ENCODE measurements around the gene PSTPIP1. TPM values are rescaled to one million over a fixed set of nuclear protein-coding genes. Genes with fewer than 3 reads are reported as not detected.
A peak's percentile ranks its signal among the peaks of the same experiment; 100 is the strongest.

The PSTPIP1 gene
- total and polyA plus RNA-seq, 4 experiments from 2014 or later: 62.4 to 233 (median 144) TPM

DNA sequence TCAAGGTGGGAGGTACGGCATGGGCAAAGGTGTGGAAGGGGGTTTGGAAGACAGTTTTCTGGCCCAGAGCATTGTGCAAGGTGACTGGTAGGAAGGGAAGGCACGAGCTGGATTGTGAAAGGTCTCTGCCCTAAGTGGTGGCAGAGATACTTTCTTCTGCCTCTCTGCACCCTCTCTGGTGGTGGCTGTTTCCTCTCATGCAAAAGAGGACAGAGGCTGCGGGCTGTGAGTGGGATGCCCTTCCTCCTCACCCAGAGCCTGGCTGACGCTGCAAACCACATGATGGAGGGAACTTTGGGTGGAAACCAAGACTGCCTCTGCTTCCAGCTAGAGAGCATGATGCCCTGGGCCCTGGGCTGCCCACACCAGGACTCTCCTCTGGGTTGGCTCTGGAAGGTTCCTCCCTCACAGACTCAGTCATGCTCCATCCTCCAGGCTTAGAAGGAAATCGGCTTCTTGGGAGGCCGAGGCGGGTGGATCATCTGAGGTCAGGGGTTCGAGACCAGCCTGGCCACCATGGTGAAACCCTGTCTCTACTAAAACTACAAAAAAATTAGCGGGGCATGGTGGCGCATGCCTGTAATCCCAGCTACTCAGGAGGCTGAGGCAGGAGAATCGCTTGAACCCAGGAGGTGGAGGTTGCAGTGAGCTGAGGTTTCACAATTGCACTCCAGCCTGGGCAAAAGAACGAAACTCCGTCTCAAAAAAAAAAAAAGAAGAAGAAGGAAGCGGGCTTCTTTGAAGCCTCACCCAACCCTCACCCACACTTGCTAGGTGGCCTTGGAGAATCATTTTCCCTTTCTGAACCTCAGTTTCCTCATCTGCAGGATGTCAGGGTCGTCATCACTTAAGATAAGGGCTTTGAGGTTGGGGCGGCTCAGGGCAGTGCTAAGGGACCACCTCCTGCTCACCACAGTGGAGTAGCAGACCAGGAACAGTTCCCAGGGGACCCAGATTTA is 8.3 kb downstream of the PSTPIP1 start:
- H3K4me3 Mint-ChIP-seq: peak overlapping the region; percentile 69 to 85 (median 80)
- peak overlapping the region; percentile 92 to 96 (median 94) for H3K27ac Mint-ChIP-seq

DNA sequence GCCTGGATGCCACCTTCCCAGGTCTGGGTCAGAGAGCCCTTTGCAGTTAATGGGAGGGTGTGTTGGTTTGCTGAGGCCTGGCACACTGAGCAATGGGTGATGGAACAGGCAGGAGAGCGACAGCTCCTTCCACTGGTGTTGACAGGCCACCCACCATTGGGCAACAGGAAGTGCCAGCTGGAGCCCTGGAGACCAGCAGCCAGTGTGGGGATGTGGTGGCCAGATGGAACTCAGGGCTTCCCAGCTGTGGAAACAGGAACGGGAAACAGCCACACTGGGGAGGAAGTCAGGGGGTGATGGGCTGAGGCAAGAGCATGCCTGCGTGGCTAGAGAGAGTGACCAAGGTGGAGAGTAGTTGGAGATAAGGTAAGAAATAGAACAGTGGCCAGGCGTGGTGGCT is 9.3 kb downstream of the PSTPIP1 start:
- no peaks in the 10 kb centered on the region for H3K27me3 ChIP-seq (ENCODE audit: insufficient read depth, low read length)
- H3K27ac ChIP-seq (ENCODE audit: low read depth, low read length): peak overlapping the region; percentile 68
- H3K4me3 ChIP-seq (ENCODE audit: low read length in 2 of 2): no peak overlapping the region
- intact Hi-C loops (cut with micrococcal nuclease): no loop called here
- peaks cover 8 to 55% of the 10 kb centered on the region in 2 donors for H3K36me3 Mint-ChIP-seq
- peak overlapping the region; percentile 92 to 96 (median 94) for H3K27ac Mint-ChIP-seq
- DNase-seq: no peak
- peak overlapping the region in 7 of 8 donors; percentile 69 to 85 (median 81) for H3K4me3 Mint-ChIP-seq
- POLR2A ChIA-PET (ENCODE audit: partially characterized antibody): interaction anchor here (0.7 to 6.3 kb wide), 4 partner anchors 8 to 20 kb away, joined by 3 to 86 read pairs (median 22); partner anchors contain the start of gene PSTPIP1
- H3K36me3 ChIP-seq (ENCODE audit: insufficient read depth, low read length): peaks cover 20% of the 10 kb centered on the region
- no peaks in the 10 kb centered on the region for H3K9me3 ChIP-seq (ENCODE audit: control insufficient read depth in 1 of 2, low read length in 2 of 2)
- CTCF ChIA-PET (ENCODE audit: partially characterized antibody): interaction anchor here (1.0 to 2.8 kb wide), 3 partner anchors 9 to 539 kb away, joined by 3 to 10 read pairs (median 4); no protein-coding TSS in a partner anchor
- H3K27me3 Mint-ChIP-seq: no peaks in the 10 kb centered on the region
- peaks cover 98% of the 10 kb centered on the region for H3K4me1 ChIP-seq (ENCODE audit: insufficient read depth, low read length)
- H3K9me3 Mint-ChIP-seq: no peaks in the 10 kb centered on the region
- H3K4me1 Mint-ChIP-seq: peaks cover 48 to 95% (median 77%) of the 10 kb centered on the region in 4 donors

More for the DNA sequence above, 8.3 kb downstream of the PSTPIP1 start:
- no peaks in the 10 kb centered on the region for H3K9me3 Mint-ChIP-seq
- H3K36me3 ChIP-seq (ENCODE audit: insufficient read depth, low read length): peaks cover 20% of the 10 kb centered on the region
- H3K4me1 ChIP-seq (ENCODE audit: insufficient read depth, low read length): peaks cover 98% of the 10 kb centered on the region
- no peaks in the 10 kb centered on the region for H3K9me3 ChIP-seq (ENCODE audit: control insufficient read depth in 1 of 2, low read length in 2 of 2)
- peak overlapping the region in 1 of 2 donors; percentile 33 for H3K4me3 ChIP-seq (ENCODE audit: low read length in 2 of 2)
- intact Hi-C loops (cut with micrococcal nuclease): loop anchor here (1.0 kb wide), 2 partner anchors 8 to 10 kb away; partner anchors contain the start of gene PSTPIP1
- H3K27ac ChIP-seq (ENCODE audit: low read depth, low read length): peak overlapping the region; percentile 68
- peaks cover 53 to 96% (median 80%) of the 10 kb centered on the region in 4 donors for H3K4me1 Mint-ChIP-seq
- DNase-seq: peak; percentile 71 to 88 (median 76)
- ChIA-PET CTCF (ENCODE audit: partially characterized antibody) (interaction anchor here (0.8 to 2.8 kb wide), 5 partner anchors 10 to 540 kb away, joined by 3 to 10 read pairs (median 4); no protein-coding TSS in a partner anchor), POLR2A (ENCODE audit: partially characterized antibody) (interaction anchor here (0.8 to 6.3 kb wide), 12 partner anchors 7 to 99 kb away, joined by 3 to 86 read pairs (median 5); partner anchors contain the start of gene PSTPIP1)
- H3K36me3 Mint-ChIP-seq: peaks cover 11 to 58% of the 10 kb centered on the region in 2 donors
- no peaks in the 10 kb centered on the region for H3K27me3 Mint-ChIP-seq
- H3K27me3 ChIP-seq (ENCODE audit: insufficient read depth, low read length): no peaks in the 10 kb centered on the region

DNA sequence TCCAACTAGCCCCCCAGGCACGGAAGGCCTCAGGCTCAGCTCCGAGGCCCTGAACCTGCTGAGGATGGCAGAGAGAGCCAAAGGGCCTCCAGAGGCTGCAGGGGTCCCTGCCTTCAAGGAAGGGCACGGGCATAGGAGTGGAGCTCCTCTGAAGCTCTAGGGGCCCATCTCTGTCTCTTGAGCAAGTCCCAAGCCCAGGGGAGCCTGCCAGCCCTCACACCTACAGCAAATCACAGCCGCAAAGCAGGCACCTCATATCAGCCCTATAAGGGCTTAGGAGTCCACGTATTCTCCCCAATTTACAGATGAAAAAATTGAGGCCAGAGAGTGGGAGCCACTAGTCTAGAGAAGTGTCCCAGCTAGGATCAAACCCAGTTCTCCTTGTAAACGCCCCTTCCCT is 14.2 kb downstream of the PSTPIP1 start:
- Histone ChIP-seq H3K27ac (ENCODE audit: low read depth, low read length) (peak overlapping the region; percentile 18), H3K4me1 (ENCODE audit: insufficient read depth, low read length) (peaks cover 97% of the 10 kb centered on the region), H3K4me3 (ENCODE audit: low read length in 2 of 2) (no peak overlapping the region), H3K9me3 (ENCODE audit: control insufficient read depth in 1 of 2, low read length in 2 of 2) (no peaks in the 10 kb centered on the region), H3K36me3 (ENCODE audit: insufficient read depth, low read length) (peaks cover 15% of the 10 kb centered on the region), H3K27me3 (ENCODE audit: insufficient read depth, low read length) (no peaks in the 10 kb centered on the region)
- Mint-ChIP-seq H3K36me3 (peaks cover 7 to 57% of the 10 kb centered on the region in 2 donors), H3K4me3 (peak overlapping the region in 2 of 8 donors; percentile 35 to 41), H3K9me3 (no peaks in the 10 kb centered on the region), H3K27me3 (peaks cover 0 to 2% of the 10 kb centered on the region in 2 donors), H3K4me1 (peaks cover 62 to 95% (median 79%) of the 10 kb centered on the region in 4 donors), H3K27ac (peak overlapping the region; percentile 14 to 100 (median 82))
- POLR2A ChIA-PET (ENCODE audit: partially characterized antibody): interaction anchor here (1.9 to 17.8 kb wide), 2 partner anchors 12 to 78 kb away, joined by 6 to 472 read pairs; partner anchors contain the start of genes PSTPIP1 and RCN2
- intact Hi-C loops (cut with micrococcal nuclease): no loop called here
- CTCF ChIA-PET (ENCODE audit: partially characterized antibody): interaction anchor here (0.7 to 3.3 kb wide), 2 partner anchors 15 to 21 kb away, joined by 3 to 10 read pairs; no protein-coding TSS in a partner anchor
- DNase-seq: no peak

DNA sequence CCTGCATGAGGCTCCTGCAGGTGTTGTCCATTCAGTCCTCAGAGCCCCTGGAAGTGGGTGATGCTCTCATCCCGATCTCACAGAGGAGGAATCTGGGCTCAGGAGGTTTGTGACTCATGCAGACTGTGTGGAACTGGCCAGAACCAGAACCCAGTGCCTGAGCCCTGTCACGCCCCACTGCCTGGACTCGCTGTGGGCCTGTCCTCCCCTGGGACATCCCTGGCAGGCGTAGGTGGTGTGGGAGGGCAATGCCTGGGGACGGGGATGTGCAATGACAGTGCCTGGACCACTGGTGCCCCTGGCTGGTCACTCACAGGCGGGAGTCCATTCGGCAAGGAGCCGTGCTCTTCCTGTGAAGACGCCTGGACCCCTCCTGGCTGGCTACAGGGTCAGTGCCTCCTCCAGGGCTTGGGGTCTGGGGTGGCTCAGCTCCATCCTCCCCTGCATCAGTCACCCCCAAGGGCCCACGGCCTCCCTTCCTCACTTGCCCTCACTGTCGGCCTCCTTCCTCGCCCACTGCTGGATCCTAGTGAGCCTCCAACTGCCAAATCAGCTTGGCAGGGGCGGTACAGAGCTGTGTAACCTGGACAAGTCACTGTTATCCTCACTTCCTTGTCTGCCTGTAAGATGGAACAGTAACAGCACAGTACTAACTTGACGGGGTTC is 14.9 kb downstream of the PSTPIP1 start:
- H3K4me1 ChIP-seq (ENCODE audit: insufficient read depth, low read length): peaks cover 97% of the 10 kb centered on the region
- ChIA-PET CTCF (ENCODE audit: partially characterized antibody) (interaction anchor here (0.7 to 3.3 kb wide), 2 partner anchors 14 to 21 kb away, joined by 3 to 10 read pairs; no protein-coding TSS in a partner anchor), POLR2A (ENCODE audit: partially characterized antibody) (interaction anchor here (1.9 to 17.8 kb wide), 2 partner anchors 12 to 79 kb away, joined by 6 to 472 read pairs; partner anchors contain the start of genes PSTPIP1 and RCN2)
- peak overlapping the region in 5 of 8 donors; percentile 36 to 74 (median 62) for H3K4me3 Mint-ChIP-seq
- H3K27me3 ChIP-seq (ENCODE audit: insufficient read depth, low read length): no peaks in the 10 kb centered on the region
- no peak overlapping the region for H3K4me3 ChIP-seq (ENCODE audit: low read length in 2 of 2)
- peak overlapping the region; percentile 85 to 100 (median 88) for H3K27ac Mint-ChIP-seq
- peaks cover 0 to 2% of the 10 kb centered on the region in 2 donors for H3K27me3 Mint-ChIP-seq
- H3K27ac ChIP-seq (ENCODE audit: low read depth, low read length): peak overlapping the region; percentile 18
- peaks cover 15% of the 10 kb centered on the region for H3K36me3 ChIP-seq (ENCODE audit: insufficient read depth, low read length)
- no peaks in the 10 kb centered on the region for H3K9me3 Mint-ChIP-seq
- H3K9me3 ChIP-seq (ENCODE audit: control insufficient read depth in 1 of 2, low read length in 2 of 2): no peaks in the 10 kb centered on the region
- DNase-seq: peak in 1 of 5 donors; percentile 30
- intact Hi-C loops (cut with micrococcal nuclease): loop anchor here (10.0 kb wide), 1 partner anchor 415 kb away; the partner anchor contains the start of genes HMG20A and PEAK1
- H3K4me1 Mint-ChIP-seq: peaks cover 59 to 95% (median 79%) of the 10 kb centered on the region in 4 donors
- H3K36me3 Mint-ChIP-seq: peaks cover 6 to 56% of the 10 kb centered on the region in 2 donors

DNA sequence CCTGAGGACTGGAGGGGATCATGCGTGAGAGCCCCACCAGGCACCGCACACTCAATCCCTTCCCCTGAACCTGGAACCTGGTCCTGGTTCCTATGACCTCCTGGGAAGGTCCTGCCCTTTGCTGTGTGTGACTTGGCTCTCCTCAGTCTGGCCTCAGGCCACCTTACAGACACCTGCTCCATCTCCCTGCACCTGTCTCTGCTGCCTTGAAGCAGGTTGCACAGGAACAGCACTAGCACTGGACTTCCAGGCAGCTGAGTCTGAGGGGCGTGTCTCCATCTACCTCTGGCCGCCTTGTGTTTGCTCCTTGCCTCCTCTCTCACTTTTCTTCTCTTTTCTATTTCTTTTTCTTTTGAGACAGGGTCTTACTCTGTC is 15.4 kb downstream of the PSTPIP1 start:
- POLR2A ChIA-PET (ENCODE audit: partially characterized antibody): interaction anchor here (1.9 to 17.8 kb wide), 2 partner anchors 13 to 79 kb away, joined by 6 to 472 read pairs; partner anchors contain the start of genes PSTPIP1 and RCN2
- Histone ChIP-seq H3K27ac (ENCODE audit: low read depth, low read length) (peak overlapping the region; percentile 18), H3K4me1 (ENCODE audit: insufficient read depth, low read length) (peaks cover 97% of the 10 kb centered on the region), H3K36me3 (ENCODE audit: insufficient read depth, low read length) (peaks cover 15% of the 10 kb centered on the region), H3K9me3 (ENCODE audit: control insufficient read depth in 1 of 2, low read length in 2 of 2) (no peaks in the 10 kb centered on the region), H3K4me3 (ENCODE audit: low read length in 2 of 2) (no peak overlapping the region), H3K27me3 (ENCODE audit: insufficient read depth, low read length) (no peaks in the 10 kb centered on the region)
- H3K27me3 Mint-ChIP-seq: peaks cover 0 to 2% of the 10 kb centered on the region in 2 donors
- peak in 1 of 5 donors; percentile 15 for DNase-seq
- CTCF ChIA-PET (ENCODE audit: partially characterized antibody): interaction anchor here (3.3 kb wide), 1 partner anchor 22 kb away, joined by 10 read pairs; no protein-coding TSS in a partner anchor
- peaks cover 60 to 96% (median 81%) of the 10 kb centered on the region in 4 donors for H3K4me1 Mint-ChIP-seq
- no peaks in the 10 kb centered on the region for H3K9me3 Mint-ChIP-seq
- intact Hi-C loops (cut with micrococcal nuclease): loop anchor here (10.0 kb wide), 1 partner anchor 415 kb away; the partner anchor contains the start of genes HMG20A and PEAK1
- peak overlapping the region in 6 of 8 donors; percentile 26 to 74 (median 51) for H3K4me3 Mint-ChIP-seq
- peak overlapping the region; percentile 85 to 100 (median 89) for H3K27ac Mint-ChIP-seq
- peaks cover 6 to 58% of the 10 kb centered on the region in 2 donors for H3K36me3 Mint-ChIP-seq

DNA sequence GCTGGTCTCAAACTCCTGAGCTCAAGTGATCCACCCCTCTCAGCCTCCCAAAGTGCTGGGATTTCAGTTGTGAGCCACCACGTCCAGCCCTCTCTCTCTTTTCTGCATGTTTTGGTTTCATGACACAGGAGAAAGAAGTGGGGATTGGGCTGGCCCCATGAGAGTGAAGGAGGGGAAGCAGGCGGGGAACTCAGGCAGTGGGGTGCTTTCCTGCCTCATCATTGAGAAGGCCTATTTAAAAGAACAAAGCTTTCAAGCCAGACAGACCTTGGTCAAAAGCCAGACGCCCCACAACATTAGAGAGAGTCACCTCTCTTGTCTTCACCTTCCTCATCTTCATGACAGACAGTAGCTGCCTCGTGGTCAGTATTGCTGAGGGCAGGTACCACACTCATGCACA is 15.9 kb downstream of the PSTPIP1 start:
- H3K4me3 ChIP-seq (ENCODE audit: low read length in 2 of 2): no peak overlapping the region
- H3K9me3 Mint-ChIP-seq: no peaks in the 10 kb centered on the region
- H3K4me3 Mint-ChIP-seq: peak overlapping the region in 5 of 8 donors; percentile 26 to 74 (median 38)
- H3K36me3 Mint-ChIP-seq: peaks cover 6 to 58% of the 10 kb centered on the region in 2 donors
- ChIA-PET POLR2A (ENCODE audit: partially characterized antibody) (interaction anchor here (1.0 to 17.8 kb wide), 5 partner anchors 8 to 80 kb away, joined by 3 to 472 read pairs (median 5); partner anchors contain the start of genes PSTPIP1 and RCN2), CTCF (ENCODE audit: partially characterized antibody) (interaction anchor here (3.5 kb wide), 1 partner anchor 15 kb away, joined by 35 read pairs; the partner anchor contains the start of gene PSTPIP1)
- H3K27ac Mint-ChIP-seq: peak overlapping the region; percentile 85 to 100 (median 89)
- peak overlapping the region; percentile 34 for H3K27ac ChIP-seq (ENCODE audit: low read depth, low read length)
- intact Hi-C loops (cut with micrococcal nuclease): loop anchor here (10.0 kb wide), 1 partner anchor 414 kb away; the partner anchor contains the start of genes HMG20A and PEAK1
- peaks cover 57 to 96% (median 79%) of the 10 kb centered on the region in 4 donors for H3K4me1 Mint-ChIP-seq
- H3K36me3 ChIP-seq (ENCODE audit: insufficient read depth, low read length): peaks cover 15% of the 10 kb centered on the region
- H3K27me3 ChIP-seq (ENCODE audit: insufficient read depth, low read length): no peaks in the 10 kb centered on the region
- peak in 1 of 5 donors; percentile 59 for DNase-seq
- H3K9me3 ChIP-seq (ENCODE audit: control insufficient read depth in 1 of 2, low read length in 2 of 2): no peaks in the 10 kb centered on the region
- H3K4me1 ChIP-seq (ENCODE audit: insufficient read depth, low read length): peaks cover 97% of the 10 kb centered on the region
- H3K27me3 Mint-ChIP-seq: peaks cover 0 to 2% of the 10 kb centered on the region in 2 donors

Measured in CD4-positive, alpha-beta memory T cell (primary cell).